ENCODE results near the gene CFDP1. TPM values are rescaled to one million over a fixed set of nuclear protein-coding genes. Genes with fewer than 3 reads are reported as not detected.

CFDP1 gene
- polyA plus RNA-seq, 3 donors = 12.9 to 23.2 (median 19.0) TPM

DNA sequence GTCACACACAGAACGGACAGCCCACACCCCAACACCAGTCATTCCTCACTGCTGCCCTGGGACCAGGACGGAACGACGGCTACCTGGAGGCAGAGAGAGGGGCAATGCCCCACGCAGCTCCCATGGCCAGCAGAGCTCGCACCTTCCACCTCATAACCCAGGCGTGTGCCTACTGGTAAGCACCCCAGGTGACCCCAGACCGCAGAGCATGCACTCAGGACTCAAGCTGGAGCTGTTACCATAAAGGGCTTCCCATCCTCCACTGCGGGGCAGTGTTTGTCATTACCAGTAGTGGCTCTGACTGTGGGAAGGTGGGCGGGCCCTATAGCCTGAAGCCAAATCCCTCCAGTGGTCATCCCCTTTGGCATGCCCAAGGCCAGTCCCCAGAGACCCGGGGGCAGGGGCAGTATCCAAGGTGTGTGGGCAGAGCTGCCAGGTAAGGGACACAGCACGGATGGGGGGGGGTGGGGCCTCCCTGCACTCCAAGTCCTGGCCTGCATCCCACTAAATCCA, 177.2 kb downstream of the CFDP1 start:
- no peak overlapping the region for H3K4me2 ChIP-seq (replicated peaks; ENCODE audit: extremely low read depth, low read length, poor library complexity, severe bottlenecking)
- peaks cover 7 to 88% of the 10 kb centered on the region in 2 donors for H3K27me3 ChIP-seq (ENCODE audit: control insufficient read depth in 2 of 2, insufficient read depth in 2 of 2, low read length in 2 of 2)
- WGBS (ENCODE audit: insufficient coverage) = 76% methylated on average over 9 of the region's 12 CpGs
- H3K4me3 ChIP-seq (replicated peaks in 1 of 3; ENCODE audit: low read depth in 2 of 3, low read length in 3 of 3) = no peak overlapping the region
- intact Hi-C loops (cut with micrococcal nuclease) = no loop called here
- peaks cover 81 to 99% (median 92%) of the 10 kb centered on the region in 3 donors for H3K27me3 Mint-ChIP-seq (ENCODE audit: low read depth in 3 of 3)
- H3K27ac Mint-ChIP-seq = no peak overlapping the region
- no peaks in the 10 kb centered on the region for H4K20me1 ChIP-seq (ENCODE audit: insufficient read depth, low read length)
- H3K27ac ChIP-seq (ENCODE audit: low read depth in 1 of 2, low read length in 2 of 2) = no peak overlapping the region
- no peaks in the 10 kb centered on the region for H3K4me1 Mint-ChIP-seq
- no peak overlapping the region for H3K9ac ChIP-seq (ENCODE audit: insufficient read depth, low read length, poor library complexity, severe bottlenecking)
- no peaks in the 10 kb centered on the region for H3K79me2 ChIP-seq (ENCODE audit: insufficient read depth, low read length)
- H3K4me3 Mint-ChIP-seq = peak overlapping the region in 1 of 2 donors; percentile 57
- no peaks in the 10 kb centered on the region for H3K36me3 ChIP-seq (replicated peaks in 1 of 2; ENCODE audit: control insufficient read depth in 1 of 2, insufficient read depth in 2 of 2, low read length in 2 of 2)
- H3K4me1 ChIP-seq (ENCODE audit: control insufficient read depth in 1 of 2, insufficient read depth in 2 of 2, low read length in 2 of 2) = no peaks in the 10 kb centered on the region
- H2AFZ ChIP-seq (ENCODE audit: insufficient read depth, low read depth, low read length, poor library complexity, severe bottlenecking) = no peak overlapping the region
- peaks cover 0 to 14% of the 10 kb centered on the region in 2 donors for H3K9me3 ChIP-seq (replicated peaks in 1 of 2; ENCODE audit: control insufficient read depth in 1 of 2, insufficient read depth in 1 of 2, low read length in 2 of 2)
- H3K36me3 Mint-ChIP-seq = no peaks in the 10 kb centered on the region
- no peak for DNase-seq
- H3K9me3 Mint-ChIP-seq = peaks cover 0 to 8% (median 2%) of the 10 kb centered on the region in 7 donors
- TF ChIP-seq, protein P1, sequence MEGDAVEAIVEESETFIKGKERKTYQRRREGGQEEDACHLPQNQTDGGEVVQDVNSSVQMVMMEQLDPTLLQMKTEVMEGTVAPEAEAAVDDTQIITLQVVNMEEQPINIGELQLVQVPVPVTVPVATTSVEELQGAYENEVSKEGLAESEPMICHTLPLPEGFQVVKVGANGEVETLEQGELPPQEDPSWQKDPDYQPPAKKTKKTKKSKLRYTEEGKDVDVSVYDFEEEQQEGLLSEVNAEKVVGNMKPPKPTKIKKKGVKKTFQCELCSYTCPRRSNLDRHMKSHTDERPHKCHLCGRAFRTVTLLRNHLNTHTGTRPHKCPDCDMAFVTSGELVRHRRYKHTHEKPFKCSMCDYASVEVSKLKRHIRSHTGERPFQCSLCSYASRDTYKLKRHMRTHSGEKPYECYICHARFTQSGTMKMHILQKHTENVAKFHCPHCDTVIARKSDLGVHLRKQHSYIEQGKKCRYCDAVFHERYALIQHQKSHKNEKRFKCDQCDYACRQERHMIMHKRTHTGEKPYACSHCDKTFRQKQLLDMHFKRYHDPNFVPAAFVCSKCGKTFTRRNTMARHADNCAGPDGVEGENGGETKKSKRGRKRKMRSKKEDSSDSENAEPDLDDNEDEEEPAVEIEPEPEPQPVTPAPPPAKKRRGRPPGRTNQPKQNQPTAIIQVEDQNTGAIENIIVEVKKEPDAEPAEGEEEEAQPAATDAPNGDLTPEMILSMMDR (IDR thresholded peaks at IDR 0.05) = no peak

DNA sequence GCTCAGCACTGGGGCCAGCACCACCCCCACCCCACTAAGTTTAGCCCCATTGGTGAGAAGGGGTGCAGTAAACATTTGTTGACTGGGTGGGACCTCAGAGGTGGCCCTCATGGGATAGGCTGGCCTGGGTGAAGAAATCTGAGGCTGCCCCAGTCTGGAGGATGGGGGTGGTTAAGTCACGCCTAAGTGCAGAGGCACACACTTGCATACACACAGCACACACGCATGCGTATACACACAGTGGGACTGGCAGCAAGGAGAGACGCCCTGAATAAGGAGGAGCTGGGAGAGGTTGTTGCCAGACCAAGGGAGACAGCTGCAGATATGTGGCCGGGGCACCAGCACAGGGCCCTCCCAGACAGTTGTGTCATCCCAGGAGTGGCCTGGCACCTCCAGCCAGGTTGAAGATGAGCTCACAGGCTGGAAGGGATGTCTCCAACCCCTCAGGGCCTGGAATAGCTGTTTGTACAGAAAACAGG, 178.9 kb downstream of the CFDP1 start:
- H3K27me3 ChIP-seq (ENCODE audit: control insufficient read depth in 2 of 2, insufficient read depth in 2 of 2, low read length in 2 of 2) = peaks cover 10 to 91% of the 10 kb centered on the region in 2 donors

More for the DNA sequence above, 178.9 kb downstream of the CFDP1 start:
- Histone ChIP-seq H3K9me3 (replicated peaks in 1 of 2; ENCODE audit: control insufficient read depth in 1 of 2, insufficient read depth in 1 of 2, low read length in 2 of 2) (peaks cover 0 to 14% of the 10 kb centered on the region in 2 donors), H4K20me1 (ENCODE audit: insufficient read depth, low read length) (no peaks in the 10 kb centered on the region), H3K27ac (ENCODE audit: low read depth in 1 of 2, low read length in 2 of 2) (no peak overlapping the region), H3K4me2 (replicated peaks; ENCODE audit: extremely low read depth, low read length, poor library complexity, severe bottlenecking) (no peak overlapping the region), H3K79me2 (ENCODE audit: insufficient read depth, low read length) (no peaks in the 10 kb centered on the region), H3K9ac (ENCODE audit: insufficient read depth, low read length, poor library complexity, severe bottlenecking) (no peak overlapping the region), H3K36me3 (replicated peaks in 1 of 2; ENCODE audit: control insufficient read depth in 1 of 2, insufficient read depth in 2 of 2, low read length in 2 of 2) (no peaks in the 10 kb centered on the region), H3K4me1 (ENCODE audit: control insufficient read depth in 1 of 2, insufficient read depth in 2 of 2, low read length in 2 of 2) (no peaks in the 10 kb centered on the region), H2AFZ (ENCODE audit: insufficient read depth, low read depth, low read length, poor library complexity, severe bottlenecking) (no peak overlapping the region), H3K4me3 (replicated peaks in 1 of 3; ENCODE audit: low read depth in 2 of 3, low read length in 3 of 3) (no peak overlapping the region)
- Mint-ChIP-seq H3K36me3 (peaks cover 0 to 1% of the 10 kb centered on the region in 2 donors), H3K4me1 (peaks cover 2% of the 10 kb centered on the region), H3K27me3 (ENCODE audit: low read depth in 3 of 3) (peaks cover 79 to 99% (median 92%) of the 10 kb centered on the region in 3 donors), H3K4me3 (peak overlapping the region in 1 of 2 donors; percentile 35), H3K27ac (no peak overlapping the region), H3K9me3 (peaks cover 0 to 10% (median 2%) of the 10 kb centered on the region in 7 donors)
- intact Hi-C loops (cut with micrococcal nuclease) = no loop called here
- WGBS (ENCODE audit: insufficient coverage) = 82% methylated on average over 2 of the region's 5 CpGs
- TF ChIP-seq, protein P1 (IDR thresholded peaks at IDR 0.05) = no peak
- no peak for DNase-seq

All from CD14-positive monocyte (primary cell).